Ishikawa (cell line): Measurements from ENCODE around the gene TFAP2A.

Experiments
- EGR1 ChIP-seq: IDR thresholded peaks from 2 replicates; pipeline ENCODE4 v1.6.1; 2012
- EP300 ChIP-seq: IDR thresholded peaks from 2 replicates; pipeline ENCODE4 v1.6.1; 2012; ENCODE audit warnings: borderline replicate concordance
- NFIC ChIP-seq: IDR thresholded peaks from 2 replicates; pipeline ENCODE4 v1.6.1; 2012
- REST ChIP-seq: IDR thresholded peaks from 2 replicates; pipeline ENCODE4 v1.6.1; 2012; ENCODE audit warnings: low read depth, mild to moderate bottlenecking
- USF1 ChIP-seq: IDR thresholded peaks from 2 replicates; pipeline ENCODE4 v1.6.1; 2012
- YY1 ChIP-seq: IDR thresholded peaks from 2 replicates; pipeline ENCODE4 v1.6.1; 2012; ENCODE audit warnings: low read depth

DNA sequence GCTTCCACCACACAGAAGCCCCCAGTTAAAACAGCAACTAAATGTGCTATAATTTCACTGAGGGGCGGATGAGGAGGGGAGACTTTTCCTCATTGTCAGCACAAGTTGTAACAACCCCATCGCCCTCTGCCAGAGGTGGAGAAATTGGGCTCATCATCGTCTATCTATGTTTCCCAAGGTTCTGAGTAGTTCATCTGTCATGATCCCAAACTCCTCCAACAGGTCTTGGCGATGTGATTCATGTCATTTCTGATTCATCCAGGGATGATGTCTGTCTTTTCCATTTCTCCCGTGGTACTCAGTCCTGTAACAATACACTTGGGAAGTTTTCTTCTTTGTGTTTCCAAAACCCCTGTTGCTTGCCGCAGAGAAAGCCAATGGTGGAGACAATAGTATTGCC, 51.0 kb downstream of the TFAP2A start:
- TF ChIP-seq NFIC (no peak), EP300 (no peak), REST (no peak), EGR1 (no peak), USF1 (no peak), YY1 (no peak)
